Mucosa of rectum (tissue), 2 donors: ENCODE data around the gene FCRL5.
A peak's percentile ranks its signal among the peaks of the same experiment; 100 is the strongest.

Experiments
- H3K27ac ChIP-seq, 2 donors: one replicate each; pipeline ENCODE4 v1.7.0; 2013; ENCODE audit warnings: inconsistent platforms in 2 of 2, low read depth in 2 of 2, low read length in 2 of 2
- H3K27me3 ChIP-seq, 2 donors: one replicate each; pipeline ENCODE4 v1.7.0; 2013; ENCODE audit warnings: low read length in 2 of 2; ENCODE audit not compliant: control insufficient read depth in 2 of 2, insufficient read depth in 2 of 2
- H3K36me3 ChIP-seq, 2 donors: one replicate each; pipeline ENCODE4 v1.7.0; 2013; ENCODE audit warnings: low read length in 2 of 2; ENCODE audit not compliant: control insufficient read depth in 2 of 2, insufficient read depth in 2 of 2
- H3K4me1 ChIP-seq, 2 donors: one replicate each; pipeline ENCODE4 v1.7.0; 2013; ENCODE audit warnings: low read length in 2 of 2, mild to moderate bottlenecking in 1 of 2; ENCODE audit not compliant: control insufficient read depth in 2 of 2, insufficient read depth in 2 of 2
- H3K4me3 ChIP-seq, 2 donors: one replicate each; pipeline ENCODE4 v1.7.0; 2013; ENCODE audit warnings: low read length in 2 of 2
- H3K9ac ChIP-seq, 2 donors: one replicate each; pipeline ENCODE4 v1.7.0; 2013; ENCODE audit warnings: low read length in 2 of 2, low read depth in 1 of 2, mild to moderate bottlenecking in 1 of 2
- H3K9me3 ChIP-seq, 2 donors: one replicate each; pipeline ENCODE4 v1.7.0; 2013; ENCODE audit warnings: low read length in 2 of 2; ENCODE audit not compliant: control insufficient read depth in 2 of 2
- donor health status: healthy.
- donor health status: Normal muscosa, but diverticular disease.

FCRL5 gene

DNA sequence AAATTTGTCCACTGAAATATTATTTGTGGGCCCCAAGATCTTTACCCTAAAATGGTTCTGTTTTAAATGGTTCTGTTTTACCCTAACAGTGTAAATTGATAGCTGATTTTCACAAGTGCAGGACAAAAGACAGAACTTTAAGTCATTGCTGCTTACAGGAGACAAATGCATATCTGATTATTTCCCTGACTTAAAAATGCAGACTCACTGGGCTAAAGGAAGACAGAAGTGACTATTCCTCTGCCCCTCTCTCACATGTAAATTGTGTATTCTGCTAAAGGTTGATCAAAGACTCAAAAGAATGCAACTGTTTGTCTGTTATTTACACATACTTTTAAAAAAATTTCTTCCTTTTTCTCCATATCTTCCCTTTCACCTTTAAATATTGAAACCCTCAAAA, 12.7 kb downstream of the FCRL5 start:
- Histone ChIP-seq H3K27me3 (peaks cover 2 to 4% of the 10 kb centered on the region in 2 donors), H3K27ac (no peak overlapping the region), H3K9me3 (no peaks in the 10 kb centered on the region), H3K9ac (no peak overlapping the region), H3K4me3 (no peak overlapping the region), H3K36me3 (no peaks in the 10 kb centered on the region), H3K4me1 (no peaks in the 10 kb centered on the region)

DNA sequence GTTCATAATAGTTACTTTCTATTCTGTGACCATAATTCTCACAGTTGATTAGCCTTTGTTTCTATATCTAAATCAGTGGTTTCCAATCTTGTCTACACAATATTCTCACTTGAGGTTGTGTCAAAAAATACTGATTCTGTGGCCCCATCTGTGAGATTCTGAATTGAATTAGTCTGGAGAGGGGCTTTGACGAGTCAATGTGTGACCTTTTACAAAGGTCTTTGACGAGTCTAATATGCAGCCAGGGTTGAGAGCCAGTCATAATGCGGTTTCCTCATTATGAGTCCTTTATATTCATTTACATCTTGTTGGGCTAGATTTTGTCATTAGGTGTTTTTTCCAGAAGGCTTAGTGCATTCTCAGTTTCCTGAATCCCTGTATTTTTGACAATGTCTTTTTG, 19.7 kb downstream of the FCRL5 start:
- Histone ChIP-seq H3K36me3 (no peaks in the 10 kb centered on the region), H3K4me1 (no peaks in the 10 kb centered on the region), H3K9ac (no peak overlapping the region), H3K4me3 (no peak overlapping the region), H3K27ac (no peak overlapping the region), H3K9me3 (no peaks in the 10 kb centered on the region), H3K27me3 (no peaks in the 10 kb centered on the region)

DNA sequence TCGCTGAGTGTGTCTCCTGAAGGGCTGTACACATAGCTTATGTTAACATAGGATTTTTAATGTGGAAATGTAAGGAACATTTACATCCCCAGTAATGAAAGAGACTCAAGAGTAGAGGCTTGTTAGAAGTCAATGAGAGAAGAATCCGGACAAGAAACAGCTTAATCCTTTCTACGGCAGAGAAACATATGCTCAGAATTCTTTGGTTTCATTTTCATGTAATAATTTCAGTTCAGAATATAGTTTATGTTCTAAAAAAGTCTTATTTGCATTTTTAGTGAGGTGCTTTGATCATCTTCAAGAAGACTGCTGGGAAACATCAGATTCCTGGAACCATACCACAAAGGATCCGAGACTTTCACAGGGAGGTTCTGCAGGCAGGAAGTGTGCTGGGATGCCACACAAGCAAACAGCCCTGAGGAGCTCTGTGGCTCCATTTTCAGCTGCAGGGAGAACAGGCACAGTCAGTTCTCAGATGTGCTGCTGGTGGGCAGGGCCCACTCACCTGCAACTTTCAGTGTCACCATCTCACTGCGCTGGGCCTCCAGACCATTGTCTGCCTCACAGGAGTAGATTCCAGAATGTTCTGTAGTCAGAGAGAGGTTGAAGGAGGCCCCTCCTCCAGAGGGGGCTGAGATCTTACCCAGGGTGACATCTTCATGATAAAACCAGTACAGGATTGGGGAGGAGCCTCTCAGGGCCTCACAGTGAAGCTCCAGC, 28.4 kb downstream of the FCRL5 start:
- Histone ChIP-seq H3K9me3 (no peaks in the 10 kb centered on the region), H3K27me3 (no peaks in the 10 kb centered on the region), H3K4me3 (no peak overlapping the region), H3K4me1 (no peaks in the 10 kb centered on the region), H3K27ac (peak overlapping the region; percentile 6 to 40), H3K9ac (no peak overlapping the region), H3K36me3 (no peaks in the 10 kb centered on the region)

DNA sequence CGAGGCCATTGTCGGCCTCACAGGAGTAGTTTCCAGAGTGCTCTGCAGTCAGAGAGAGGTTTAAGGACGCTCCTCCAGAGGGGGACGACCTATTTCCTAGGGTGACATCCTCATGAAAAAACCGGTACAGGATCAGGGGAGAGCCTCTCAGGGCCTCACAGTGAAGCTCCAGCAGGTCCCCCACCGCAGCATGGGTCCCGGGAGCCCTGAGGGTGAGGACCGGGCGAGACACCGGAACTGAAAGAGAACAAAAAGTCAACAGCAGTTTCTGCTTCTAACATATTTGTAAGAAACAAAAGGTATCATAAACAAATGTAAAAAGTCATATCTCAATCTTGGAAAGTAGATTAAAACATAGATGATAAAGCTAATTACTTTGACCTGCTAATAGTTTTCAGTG, 31.3 kb downstream of the FCRL5 start:
- no peak overlapping the region for H3K27ac ChIP-seq
- no peaks in the 10 kb centered on the region for H3K9me3 ChIP-seq
- no peaks in the 10 kb centered on the region for H3K27me3 ChIP-seq

DNA sequence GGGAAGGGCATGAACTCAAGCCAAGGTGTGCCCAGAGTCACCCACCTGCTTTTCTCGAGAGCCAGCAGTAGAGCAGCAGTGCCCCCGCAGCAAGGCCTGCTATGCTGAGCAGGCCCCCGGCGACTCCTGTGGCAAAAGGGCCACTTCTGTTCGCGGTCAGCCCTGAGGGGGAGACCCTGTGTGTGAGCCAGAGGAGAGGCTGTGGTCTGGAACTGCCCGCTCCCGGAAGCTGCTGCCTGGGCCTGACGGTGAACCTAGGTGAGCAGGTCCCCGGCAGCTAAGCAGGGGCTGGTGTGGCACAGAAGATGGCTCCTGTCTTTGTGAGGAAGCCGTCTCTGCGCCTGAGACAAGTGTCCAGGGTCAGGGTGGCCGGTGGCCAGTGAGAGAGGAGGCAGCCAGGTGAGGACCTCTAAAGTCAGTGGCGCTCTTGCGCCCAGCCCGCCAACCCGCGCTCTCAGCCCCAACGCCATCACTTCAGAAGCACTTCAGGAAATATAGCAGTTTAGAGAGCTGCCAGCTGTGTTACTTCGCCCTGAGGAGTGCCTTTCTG, 31.9 kb downstream of the FCRL5 start:
- Histone ChIP-seq H3K4me3 (no peak overlapping the region), H3K9me3 (no peaks in the 10 kb centered on the region), H3K9ac (no peak overlapping the region), H3K36me3 (no peaks in the 10 kb centered on the region), H3K27ac (no peak overlapping the region), H3K4me1 (no peaks in the 10 kb centered on the region), H3K27me3 (no peaks in the 10 kb centered on the region)

More for the DNA sequence above, 31.3 kb downstream of the FCRL5 start:
- no peak overlapping the region for H3K9ac ChIP-seq
- no peaks in the 10 kb centered on the region for H3K36me3 ChIP-seq
- no peaks in the 10 kb centered on the region for H3K4me1 ChIP-seq
- H3K4me3 ChIP-seq: no peak overlapping the region

DNA sequence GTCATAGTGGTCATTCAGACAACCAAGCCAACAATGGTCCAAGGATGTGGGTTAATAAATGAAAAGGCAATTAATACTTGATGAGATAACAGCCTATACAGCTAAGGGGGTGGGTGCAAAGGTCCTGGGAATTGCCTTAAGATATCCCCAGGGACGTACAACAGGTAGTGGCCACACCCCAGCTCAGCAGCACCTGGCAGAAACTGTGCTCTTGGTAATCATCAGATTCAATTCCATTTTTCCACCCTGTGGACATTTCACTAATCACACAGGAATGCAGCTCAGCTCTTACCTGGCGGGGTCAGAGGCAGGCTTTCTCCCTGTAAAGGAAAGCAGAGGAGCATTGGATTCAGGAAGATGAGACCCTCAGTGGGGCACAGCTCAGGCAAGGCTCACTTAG, 32.9 kb downstream of the FCRL5 start:
- no peak overlapping the region for H3K9ac ChIP-seq
- H3K4me1 ChIP-seq: no peaks in the 10 kb centered on the region

DNA sequence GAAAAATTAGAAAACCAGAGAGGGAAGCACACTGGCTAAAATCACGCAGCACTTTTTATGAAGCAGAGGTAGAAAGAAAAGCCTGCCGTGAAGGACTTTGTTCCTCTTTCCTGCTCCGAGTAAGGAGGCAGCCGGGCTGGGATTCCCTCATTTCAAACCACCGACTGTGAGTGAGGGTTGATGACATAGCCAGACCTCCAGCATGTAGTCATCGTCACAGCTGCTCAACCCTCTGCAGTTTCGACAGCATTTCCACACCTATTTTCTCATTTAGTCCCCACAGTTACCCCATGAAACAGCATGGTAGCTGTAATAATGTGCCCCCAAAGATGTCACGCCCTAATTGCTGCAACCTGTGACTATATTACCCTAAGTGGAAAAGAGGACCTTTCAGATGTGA, 35.3 kb downstream of the FCRL5 start:
- Histone ChIP-seq H3K4me1 (no peaks in the 10 kb centered on the region), H3K27ac (no peak overlapping the region), H3K9ac (no peak overlapping the region), H3K9me3 (no peaks in the 10 kb centered on the region), H3K27me3 (no peaks in the 10 kb centered on the region), H3K36me3 (no peaks in the 10 kb centered on the region), H3K4me3 (no peak overlapping the region)

More for the DNA sequence above, 32.9 kb downstream of the FCRL5 start:
- no peaks in the 10 kb centered on the region for H3K27me3 ChIP-seq
- H3K27ac ChIP-seq: no peak overlapping the region
- H3K36me3 ChIP-seq: no peaks in the 10 kb centered on the region
- no peak overlapping the region for H3K4me3 ChIP-seq
- no peaks in the 10 kb centered on the region for H3K9me3 ChIP-seq

DNA sequence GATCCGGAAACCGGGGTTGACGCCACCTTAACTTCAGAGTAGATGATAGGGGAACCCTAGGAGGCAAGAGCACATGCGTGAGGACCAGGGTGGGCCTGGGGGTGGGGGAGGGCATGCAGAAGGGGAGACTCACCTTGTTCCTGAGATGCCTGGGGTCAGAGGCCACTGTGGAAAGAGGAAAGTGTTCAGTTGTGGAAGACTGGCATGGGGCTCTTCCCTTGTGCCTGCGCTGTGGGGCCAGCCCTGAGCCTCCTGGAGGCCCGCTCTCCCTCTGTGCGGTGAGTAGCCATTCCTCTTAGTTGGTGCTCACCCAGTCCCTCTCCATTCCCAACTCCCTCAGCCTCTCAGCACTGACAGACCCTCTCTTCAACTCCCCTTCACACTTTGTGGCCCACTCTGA, 36.6 kb downstream of the FCRL5 start:
- Histone ChIP-seq H3K4me3 (no peak overlapping the region), H3K9ac (no peak overlapping the region), H3K9me3 (no peaks in the 10 kb centered on the region), H3K36me3 (no peaks in the 10 kb centered on the region), H3K27me3 (no peaks in the 10 kb centered on the region), H3K27ac (no peak overlapping the region), H3K4me1 (peaks cover 0 to 5% of the 10 kb centered on the region in 2 donors)

DNA sequence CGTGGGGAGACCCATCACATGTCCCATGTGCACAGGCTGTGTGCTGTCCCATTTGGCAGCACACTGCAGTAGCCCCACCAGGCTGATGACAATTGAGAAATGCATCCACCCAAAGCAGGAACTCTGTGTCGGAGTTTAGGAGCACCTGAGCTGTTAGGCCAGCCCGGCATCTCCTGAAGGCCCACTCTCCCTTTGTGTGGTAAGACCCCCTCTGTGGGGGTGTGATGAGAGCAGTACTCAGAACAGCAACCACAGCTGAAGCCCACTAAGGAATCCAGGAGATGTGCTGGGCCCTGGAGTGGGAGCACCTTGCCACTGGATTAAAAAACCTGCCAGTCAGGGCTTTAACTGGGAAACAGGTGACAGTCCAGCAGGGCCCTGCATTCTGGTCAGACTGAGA, 37.2 kb downstream of the FCRL5 start:
- no peak overlapping the region for H3K27ac ChIP-seq
- H3K4me3 ChIP-seq: no peak overlapping the region
- no peaks in the 10 kb centered on the region for H3K9me3 ChIP-seq
- H3K9ac ChIP-seq: no peak overlapping the region
- H3K36me3 ChIP-seq: no peaks in the 10 kb centered on the region
- no peaks in the 10 kb centered on the region for H3K27me3 ChIP-seq
- H3K4me1 ChIP-seq: peaks cover 0 to 5% of the 10 kb centered on the region in 2 donors

DNA sequence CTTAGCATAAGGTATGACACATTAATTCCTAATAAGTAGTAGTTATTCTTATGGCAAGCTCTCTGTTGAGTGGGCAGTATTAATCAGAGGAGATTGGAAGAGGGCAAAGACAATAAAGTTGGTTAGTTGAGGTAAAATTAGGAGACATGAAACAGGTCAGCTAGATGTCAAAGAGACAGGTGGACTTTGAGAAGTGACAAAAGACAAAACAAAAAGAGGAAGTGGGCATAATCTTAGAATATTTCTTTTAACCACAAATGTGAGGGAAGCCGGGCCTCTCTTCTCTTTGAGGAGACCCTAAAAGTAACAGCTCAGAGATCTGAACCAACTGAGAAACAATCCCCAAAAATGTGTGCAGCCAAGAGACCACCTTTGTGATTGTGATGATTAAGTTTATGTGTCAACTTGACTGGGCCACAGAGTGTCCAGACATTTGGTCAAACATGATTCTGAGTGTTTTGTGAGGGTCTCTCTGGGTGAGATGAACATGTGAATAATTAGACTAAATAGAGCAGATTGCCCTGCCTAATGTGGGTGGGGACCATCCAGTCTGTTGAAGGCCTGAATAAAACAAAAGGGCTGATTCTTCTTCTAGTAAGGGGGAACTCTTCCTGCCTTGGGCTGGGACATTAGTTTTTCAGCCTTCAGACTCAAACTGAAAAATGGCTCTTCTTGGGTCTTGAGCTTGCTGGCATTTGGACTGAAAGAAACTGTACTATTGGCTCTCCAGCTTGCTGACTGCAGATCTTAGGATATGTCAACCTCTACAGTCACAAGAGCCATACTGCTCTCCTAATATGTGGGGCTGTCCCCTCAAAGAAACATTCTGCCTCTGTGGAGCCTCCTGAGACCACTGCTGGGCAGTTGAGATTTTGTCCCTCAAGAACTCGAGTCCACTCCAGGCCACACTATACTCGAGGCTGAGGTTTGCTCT, 40.0 kb downstream of the FCRL5 start:
- H3K27ac ChIP-seq: peak overlapping the region; percentile 55 to 77
- H3K4me1 ChIP-seq: peaks cover 0 to 5% of the 10 kb centered on the region in 2 donors
- H3K9me3 ChIP-seq: no peaks in the 10 kb centered on the region
- H3K4me3 ChIP-seq: no peak overlapping the region
- H3K27me3 ChIP-seq: no peaks in the 10 kb centered on the region
- no peak overlapping the region for H3K9ac ChIP-seq
- no peaks in the 10 kb centered on the region for H3K36me3 ChIP-seq
